Mesodermal cell (in vitro differentiated cells): Measurements from ENCODE around the gene AQP2.

Experiments
- H3K27ac ChIP-seq: 2 replicates; pipeline ENCODE4 v1.7.0; 2013; ENCODE audit warnings: mild to moderate bottlenecking, low read depth, low read length, moderate library complexity; ENCODE audit not compliant: severe bottlenecking
- H3K36me3 ChIP-seq: 2 replicates; pipeline ENCODE4 v1.7.1; 2013; ENCODE audit warnings: mild to moderate bottlenecking, low read length, moderate library complexity; ENCODE audit not compliant: control insufficient read depth, insufficient read depth
- H3K4me1 ChIP-seq: one replicate; pipeline ENCODE4 v1.7.1; 2013; ENCODE audit warnings: mild to moderate bottlenecking, low read length; ENCODE audit not compliant: insufficient read depth, control insufficient read depth, poor library complexity, severe bottlenecking
- H3K4me3 ChIP-seq: 2 replicates; pipeline ENCODE4 v1.7.0; 2013; ENCODE audit warnings: low read length, control low read depth, mild to moderate bottlenecking; ENCODE audit not compliant: insufficient read depth, poor library complexity, severe bottlenecking; ENCODE audit errors: extremely low read depth
- H3K9me3 ChIP-seq: 2 replicates; pipeline ENCODE4 v1.7.1; 2013; ENCODE audit warnings: mild to moderate bottlenecking, low read length, moderate library complexity; ENCODE audit not compliant: control insufficient read depth
- WGBS, 2 experiments: methylation state at CpG; one replicate each; pipeline ENCODE4 v1.1.5; 2013; ENCODE audit warnings: missing lambda C conversion rate in 2 of 2; ENCODE audit not compliant: insufficient coverage in 2 of 2; 5-methylcytosine and 5-hydroxymethylcytosine counted together

Gene AQP2

GRCh38 chr12:49909356-49909755 lies 41.2 kb upstream of the AQP2 start:
- Histone ChIP-seq H3K4me3 (no peak overlapping the region), H3K36me3 (no peaks in the 10 kb centered on the region), H3K4me1 (no peaks in the 10 kb centered on the region), H3K9me3 (no peaks in the 10 kb centered on the region), H3K27ac (peak overlapping the region; percentile 36)
- WGBS, 2 experiments = 95 to 96% methylated on average over 2 to 4 of the region's 4 CpGs

- no peak overlapping the region for H3K4me3 ChIP-seq
- no peaks in the 10 kb centered on the region for H3K36me3 ChIP-seq
- H3K4me1 ChIP-seq = no peaks in the 10 kb centered on the region
- 35 to 50% methylated on average over 10 to 13 of the region's 16 CpGs for WGBS, 2 experiments
- no peaks in the 10 kb centered on the region for H3K9me3 ChIP-seq
- H3K27ac ChIP-seq = peak overlapping the region; percentile 36
Measured at GRCh38 chr12:49909826-49910225, 40.7 kb upstream of the AQP2 start.

- Histone ChIP-seq H3K9me3 (no peaks in the 10 kb centered on the region), H3K27ac (no peak overlapping the region), H3K36me3 (no peaks in the 10 kb centered on the region), H3K4me1 (no peaks in the 10 kb centered on the region), H3K4me3 (no peak overlapping the region)
- 90 to 93% methylated on average over 10 to 14 of the region's 15 CpGs for WGBS, 2 experiments
Measured at GRCh38 chr12:49910331-49911212, 40.0 kb upstream of the AQP2 start.

GRCh38 chr12:49911213-49911605 lies 39.3 kb upstream of the AQP2 start:
- Histone ChIP-seq H3K36me3 (no peaks in the 10 kb centered on the region), H3K4me3 (no peak overlapping the region), H3K27ac (no peak overlapping the region), H3K4me1 (no peaks in the 10 kb centered on the region), H3K9me3 (no peaks in the 10 kb centered on the region)
- 83 to 93% methylated on average over 1 to 2 of the region's 2 CpGs for WGBS, 2 experiments

GRCh38 chr12:49912345-49913255 lies 37.9 kb upstream of the AQP2 start:
- H3K4me3 ChIP-seq = no peak overlapping the region
- WGBS, 2 experiments = 93 to 95% methylated on average over 12 to 13 of the region's 16 CpGs
- H3K9me3 ChIP-seq = no peaks in the 10 kb centered on the region
- H3K27ac ChIP-seq = no peak overlapping the region
- no peaks in the 10 kb centered on the region for H3K36me3 ChIP-seq
- H3K4me1 ChIP-seq = no peaks in the 10 kb centered on the region

GRCh38 chr12:49916129-49916919 lies 34.2 kb upstream of the AQP2 start:
- no peak overlapping the region for H3K27ac ChIP-seq
- H3K36me3 ChIP-seq = no peaks in the 10 kb centered on the region
- H3K9me3 ChIP-seq = no peaks in the 10 kb centered on the region
- H3K4me3 ChIP-seq = no peak overlapping the region
- 85 to 90% methylated on average over 3 to 4 of the region's 8 CpGs for WGBS, 2 experiments
- no peaks in the 10 kb centered on the region for H3K4me1 ChIP-seq

GRCh38 chr12:49917166-49917787 lies 33.3 kb upstream of the AQP2 start:
- Histone ChIP-seq H3K27ac (no peak overlapping the region), H3K4me3 (no peak overlapping the region), H3K4me1 (no peaks in the 10 kb centered on the region), H3K9me3 (no peaks in the 10 kb centered on the region), H3K36me3 (no peaks in the 10 kb centered on the region)
- 91 to 100% methylated on average over 4 to 8 of the region's 12 CpGs for WGBS, 2 experiments

- 79 to 85% methylated on average over 2 to 5 of the region's 5 CpGs for WGBS, 2 experiments
Measured at GRCh38 chr12:49917788-49918173, 32.8 kb upstream of the AQP2 start.

GRCh38 chr12:49920241-49920914 lies 30.2 kb upstream of the AQP2 start:
- Histone ChIP-seq H3K4me3 (no peak overlapping the region), H3K36me3 (no peaks in the 10 kb centered on the region), H3K4me1 (peaks cover 8% of the 10 kb centered on the region), H3K9me3 (no peaks in the 10 kb centered on the region), H3K27ac (no peak overlapping the region)
- 79 to 89% methylated on average over 8 to 10 of the region's 12 CpGs for WGBS, 2 experiments

More at GRCh38 chr12:49917788-49918173, 32.8 kb upstream of the AQP2 start:
- H3K4me3 ChIP-seq = no peak overlapping the region
- H3K9me3 ChIP-seq = no peaks in the 10 kb centered on the region
- H3K27ac ChIP-seq = no peak overlapping the region
- peaks cover 2% of the 10 kb centered on the region for H3K4me1 ChIP-seq
- no peaks in the 10 kb centered on the region for H3K36me3 ChIP-seq
